Measurements from ENCODE around the gene RIC1. TPM values are rescaled to one million over a fixed set of nuclear protein-coding genes. Genes with fewer than 3 reads are reported as not detected.

RIC1 gene
- total and polyA plus RNA-seq, 8 donors, result 21.5 to 32.9 (median 30.7) TPM

DNA sequence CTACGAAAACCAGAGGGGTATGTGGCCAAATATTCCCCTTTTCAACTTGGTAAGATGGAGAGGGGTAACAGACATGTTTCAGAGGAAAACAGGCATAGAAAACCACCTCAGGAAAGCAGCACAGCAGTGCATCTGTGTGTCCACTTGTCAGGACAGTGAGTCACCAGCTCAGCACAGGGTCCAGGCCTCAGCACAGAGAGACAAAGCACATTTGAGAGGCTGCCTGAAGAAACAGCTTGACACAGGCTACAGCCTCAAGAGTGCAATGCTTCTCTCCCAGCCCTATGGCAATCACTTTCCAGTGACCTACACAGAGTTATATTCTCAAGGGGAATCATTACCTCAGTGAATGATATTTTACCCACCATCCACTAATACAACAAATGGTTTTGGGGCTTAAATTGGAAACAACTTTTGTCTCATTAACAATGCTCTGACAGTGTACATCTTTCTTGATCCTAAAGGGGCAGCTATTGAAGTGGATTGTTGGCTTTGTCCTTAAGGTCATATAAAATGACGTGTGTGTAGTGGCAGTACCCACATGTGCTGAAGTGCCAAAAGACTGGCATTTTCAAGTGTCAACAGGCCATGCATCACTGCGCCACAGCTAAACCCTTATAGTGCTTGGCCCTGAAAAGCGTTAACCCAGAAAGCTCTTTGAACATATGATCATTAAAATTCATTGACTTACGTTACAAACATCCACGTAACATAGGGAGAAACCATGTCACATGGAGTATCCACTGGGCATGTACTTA is 157.6 kb downstream of the RIC1 start:
- TF ChIP-seq, protein P1, sequence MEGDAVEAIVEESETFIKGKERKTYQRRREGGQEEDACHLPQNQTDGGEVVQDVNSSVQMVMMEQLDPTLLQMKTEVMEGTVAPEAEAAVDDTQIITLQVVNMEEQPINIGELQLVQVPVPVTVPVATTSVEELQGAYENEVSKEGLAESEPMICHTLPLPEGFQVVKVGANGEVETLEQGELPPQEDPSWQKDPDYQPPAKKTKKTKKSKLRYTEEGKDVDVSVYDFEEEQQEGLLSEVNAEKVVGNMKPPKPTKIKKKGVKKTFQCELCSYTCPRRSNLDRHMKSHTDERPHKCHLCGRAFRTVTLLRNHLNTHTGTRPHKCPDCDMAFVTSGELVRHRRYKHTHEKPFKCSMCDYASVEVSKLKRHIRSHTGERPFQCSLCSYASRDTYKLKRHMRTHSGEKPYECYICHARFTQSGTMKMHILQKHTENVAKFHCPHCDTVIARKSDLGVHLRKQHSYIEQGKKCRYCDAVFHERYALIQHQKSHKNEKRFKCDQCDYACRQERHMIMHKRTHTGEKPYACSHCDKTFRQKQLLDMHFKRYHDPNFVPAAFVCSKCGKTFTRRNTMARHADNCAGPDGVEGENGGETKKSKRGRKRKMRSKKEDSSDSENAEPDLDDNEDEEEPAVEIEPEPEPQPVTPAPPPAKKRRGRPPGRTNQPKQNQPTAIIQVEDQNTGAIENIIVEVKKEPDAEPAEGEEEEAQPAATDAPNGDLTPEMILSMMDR (IDR thresholded peaks at IDR 0.05), result no peak
- H3K27ac ChIP-seq, result peak overlapping the region in 1 of 2 donors; percentile 28
- intact Hi-C loops (cut with DNase I), result no loop called here

DNA sequence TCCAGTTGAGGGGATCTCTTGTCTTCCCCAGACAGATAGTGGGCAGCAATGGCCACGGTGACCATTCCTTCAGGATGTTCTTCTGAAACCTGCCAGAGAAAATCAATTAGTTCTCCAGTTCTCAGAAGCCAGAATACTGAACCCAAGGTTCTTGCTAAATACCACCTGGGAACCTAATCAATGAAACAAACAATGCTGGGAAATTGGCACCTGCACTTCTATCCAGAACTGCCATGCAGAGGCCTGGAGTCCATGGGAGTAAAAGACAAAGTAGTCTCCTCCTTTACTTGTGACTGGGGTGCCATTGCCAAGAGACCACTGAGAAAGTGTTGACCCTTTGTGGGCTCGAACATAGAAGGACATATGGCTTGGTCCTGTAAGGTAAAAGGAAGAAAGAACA is 158.3 kb downstream of the RIC1 start:
- Histone ChIP-seq H3K4me1 (peaks cover 0 to 18% of the 10 kb centered on the region in 2 donors), H3K27me3 (no peaks in the 10 kb centered on the region), H3K9me3 (no peaks in the 10 kb centered on the region), H3K27ac (peak overlapping the region in 1 of 2 donors; percentile 28), H3K4me3 (no peak overlapping the region), H3K36me3 (peaks cover 0 to 27% of the 10 kb centered on the region in 2 donors)
- TF ChIP-seq, protein P1 (IDR thresholded peaks at IDR 0.05), result no peak
- DNase-seq (no peak), ATAC-seq (no peak)
- intact Hi-C loops (cut with DNase I), result no loop called here

More for the DNA sequence above, 157.6 kb downstream of the RIC1 start:
- H3K9me3 ChIP-seq, result no peaks in the 10 kb centered on the region
- H3K27me3 ChIP-seq, result no peaks in the 10 kb centered on the region
- no peak overlapping the region for H3K4me3 ChIP-seq
- ATAC-seq, result peak; percentile 43
- H3K36me3 ChIP-seq, result peaks cover 0 to 26% of the 10 kb centered on the region in 2 donors
- H3K4me1 ChIP-seq, result peaks cover 0 to 18% of the 10 kb centered on the region in 2 donors
- no peak for DNase-seq

DNA sequence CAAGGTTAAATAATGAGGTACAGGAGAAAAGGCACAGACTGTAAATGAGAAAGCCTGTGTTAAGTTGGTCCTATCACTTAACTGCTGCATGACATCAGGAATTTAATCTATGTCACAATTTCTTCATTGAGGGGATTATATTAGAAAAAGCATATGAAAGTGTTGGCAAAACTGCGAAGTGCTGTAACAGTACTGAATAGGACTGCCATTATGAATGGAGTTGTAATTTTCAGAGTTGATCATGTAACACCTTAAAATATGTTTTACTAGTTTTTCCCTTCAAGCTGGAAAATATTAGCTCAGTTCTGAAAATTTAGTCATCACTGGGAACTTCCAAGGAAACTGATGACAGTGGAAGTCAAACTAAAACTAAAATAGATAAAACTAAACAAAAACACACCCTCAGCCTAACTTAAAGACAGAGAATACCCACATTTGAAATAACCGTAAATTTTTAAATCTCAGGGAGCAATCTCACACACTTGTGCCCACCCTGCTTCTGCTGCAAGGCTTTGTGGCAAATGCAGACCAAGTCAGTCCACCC is 158.9 kb downstream of the RIC1 start:
- DNase-seq (no peak), ATAC-seq (no peak)
- Histone ChIP-seq H3K4me3 (no peak overlapping the region), H3K36me3 (peaks cover 0 to 27% of the 10 kb centered on the region in 2 donors), H3K9me3 (no peaks in the 10 kb centered on the region), H3K4me1 (peaks cover 0 to 18% of the 10 kb centered on the region in 2 donors), H3K27ac (peak overlapping the region in 1 of 2 donors; percentile 28), H3K27me3 (no peaks in the 10 kb centered on the region)
- TF ChIP-seq, protein P1 (IDR thresholded peaks at IDR 0.05), result no peak
- intact Hi-C loops (cut with DNase I), result no loop called here

DNA sequence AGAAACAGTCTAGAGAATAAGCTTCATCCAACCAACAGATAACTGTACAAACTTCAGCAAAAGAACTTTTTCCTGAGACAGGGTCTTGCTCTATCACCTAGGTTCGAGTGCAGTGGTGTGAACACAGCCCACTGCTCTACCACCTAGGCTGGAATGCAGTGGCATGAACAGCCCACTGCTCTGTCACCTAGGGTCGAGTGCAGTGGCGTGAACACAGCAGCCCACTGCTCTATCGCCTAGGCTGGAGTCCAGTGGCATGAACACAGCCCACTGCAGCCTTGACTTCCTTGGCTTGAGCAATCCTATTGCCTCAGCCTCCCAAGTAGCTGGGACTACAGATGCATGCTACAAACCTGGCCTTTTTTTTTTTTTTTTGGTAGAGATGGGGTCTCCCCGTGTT is 160.6 kb downstream of the RIC1 start:
- no peak overlapping the region for H3K27ac ChIP-seq
- TF ChIP-seq, protein P1 (IDR thresholded peaks at IDR 0.05), result no peak
- no peaks in the 10 kb centered on the region for H3K9me3 ChIP-seq
- H3K4me3 ChIP-seq, result no peak overlapping the region
- H3K4me1 ChIP-seq, result peaks cover 0 to 15% of the 10 kb centered on the region in 2 donors
- H3K27me3 ChIP-seq, result no peaks in the 10 kb centered on the region
- intact Hi-C loops (cut with DNase I), result no loop called here
- DNase-seq, result no peak
- ATAC-seq, result no peak
- H3K36me3 ChIP-seq, result peaks cover 0 to 27% of the 10 kb centered on the region in 2 donors

DNA sequence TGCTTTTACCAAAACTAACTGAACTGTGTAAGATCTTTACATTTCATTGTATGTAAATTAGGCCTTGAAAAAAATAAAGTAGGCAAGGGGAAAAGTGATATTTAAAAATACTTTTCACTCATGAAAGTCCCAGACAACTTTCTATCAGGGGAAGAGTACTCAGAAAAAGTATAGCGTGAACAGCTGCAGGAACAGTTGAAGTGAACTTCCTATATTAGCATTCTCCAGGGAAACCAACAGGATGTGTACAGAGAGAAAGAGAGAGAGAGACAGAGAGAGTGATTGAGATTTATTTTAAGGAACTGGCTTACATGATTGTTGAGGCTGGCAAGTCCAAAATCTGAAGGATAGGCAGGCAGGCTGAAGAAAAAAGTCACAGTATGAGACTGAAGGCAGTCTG is 162.0 kb downstream of the RIC1 start:
- ATAC-seq (no peak), DNase-seq (no peak)
- intact Hi-C loops (cut with DNase I), result no loop called here
- H3K27me3 ChIP-seq, result no peaks in the 10 kb centered on the region
- H3K36me3 ChIP-seq, result peaks cover 0 to 20% of the 10 kb centered on the region in 2 donors
- H3K4me3 ChIP-seq, result no peak overlapping the region
- H3K4me1 ChIP-seq, result peaks cover 0 to 11% of the 10 kb centered on the region in 2 donors
- H3K27ac ChIP-seq, result no peak overlapping the region
- TF ChIP-seq, protein P1 (IDR thresholded peaks at IDR 0.05), result no peak
- no peaks in the 10 kb centered on the region for H3K9me3 ChIP-seq

Data from left lung (tissue), 10 donors.